Lung (tissue), 12 donors: ENCODE data around the gene PLP1. TPM values are rescaled to one million over a fixed set of nuclear protein-coding genes. Genes with fewer than 3 reads are reported as not detected.

Experiments used
- ATAC-seq: fragments of 200-7000 bp; cut with Tn5 transposase; one replicate; pipeline ENCODE4 v1.9.1; 2020; ENCODE audit warnings: moderate number of reproducible peaks; ENCODE audit not compliant: insufficient read depth, low FRiP score
- DNase-seq, 3 donors: peaks; one replicate each; pipeline ENCODE4 v3.0.0-alpha.2; 2013 to 2017
- H3K27ac ChIP-seq, 2 donors: one replicate each; pipeline ENCODE4 v1.5.1; 2013; ENCODE audit warnings: mild to moderate bottlenecking in 2 of 2, moderate library complexity in 2 of 2, control low read depth in 1 of 2, inconsistent platforms in 1 of 2, low read depth in 1 of 2, low read length in 1 of 2
- H3K27me3 ChIP-seq, 3 donors: one replicate each; pipeline ENCODE4 v1.5.1; 2013; ENCODE audit warnings: low read length in 2 of 3; ENCODE audit not compliant: control insufficient read depth in 3 of 3, insufficient read depth in 3 of 3
- H3K36me3 ChIP-seq, 4 donors: one replicate each; pipeline ENCODE4 v1.5.1; 2013; ENCODE audit warnings: low read length in 4 of 4, mild to moderate bottlenecking in 1 of 4, moderate library complexity in 1 of 4; ENCODE audit not compliant: control insufficient read depth in 4 of 4, insufficient read depth in 4 of 4
- H3K4me1 ChIP-seq, 5 donors: one replicate each; pipeline ENCODE4 v1.5.1; 2013; ENCODE audit warnings: low read length in 5 of 5, mild to moderate bottlenecking in 2 of 5, moderate library complexity in 1 of 5; ENCODE audit not compliant: control insufficient read depth in 5 of 5, insufficient read depth in 5 of 5
- H3K4me3 ChIP-seq: one replicate; pipeline ENCODE4 v1.5.1; 2013; ENCODE audit warnings: mild to moderate bottlenecking, control low read depth, moderate library complexity
- H3K9ac ChIP-seq, 2 donors: one replicate each; pipeline ENCODE4 v1.5.1; 2013; ENCODE audit warnings: low read length in 2 of 2, control low read depth in 1 of 2; ENCODE audit not compliant: insufficient read depth in 1 of 2
- H3K9me3 ChIP-seq, 4 donors: one replicate each; pipeline ENCODE4 v1.5.1; 2013; ENCODE audit warnings: low read length in 3 of 4, mild to moderate bottlenecking in 1 of 4, moderate library complexity in 1 of 4; ENCODE audit not compliant: control insufficient read depth in 4 of 4, insufficient read depth in 3 of 4
- CTCF ChIP-seq: IDR thresholded peaks from 2 replicates; pipeline ENCODE4 v1.5.1; 2012; ENCODE audit warnings: mild to moderate bottlenecking; ENCODE audit errors: control extremely low read depth, extremely low read depth
- WGBS, 2 donors: extraction: QIAGEN DNeasy Blood & Tissue Kit; methylation state at CpG; one replicate each; pipeline ENCODE4 v1.1.7; 2013; 5-methylcytosine and 5-hydroxymethylcytosine counted together
- polyA plus RNA-seq, 2 donors: library from polyadenylated mRNA; stranded (reverse); fragments of 200-250 nt; gene quantifications; one replicate each; pipeline ENCODE4 v1.2.1, GENCODE V29; 2013
- total RNA-seq, 2 donors: library from RNA; depleted of rRNA in 1 of 2; stranded (reverse); fragments of >200 nt in 1 of 2; gene quantifications; one replicate each; pipeline ENCODE4 v1.2.1, GENCODE V29; 2014 to 2021
- donor health status: control.
- donor health status: control.
- donor health status: Bipolar disorder and iron deficiency.
- donor health status: healthy.
- donor health status: DM: yes; HTN: yes; CAD: no.

Gene PLP1
- total and polyA plus RNA-seq, 4 donors, result 0.06 to 9.3 (median 0.34) TPM

DNA sequence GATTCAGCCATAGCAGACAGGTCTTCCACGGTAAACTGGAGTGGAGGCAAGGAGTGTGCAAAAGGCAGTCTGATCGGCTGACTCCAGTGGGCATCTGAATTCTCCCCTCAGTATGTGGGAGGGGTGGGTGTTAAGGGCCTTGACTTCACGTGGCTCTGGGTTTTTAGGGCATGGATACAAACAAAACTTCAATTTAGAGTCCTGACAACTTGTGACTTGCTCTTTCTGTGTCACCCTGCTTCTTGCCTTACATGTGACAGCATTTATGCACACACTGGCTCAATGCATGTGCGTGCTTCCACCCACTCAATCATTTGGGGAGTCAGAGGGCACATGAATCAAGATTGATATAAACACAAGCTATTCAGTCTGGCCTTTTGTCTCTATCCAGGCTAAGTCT, 17.5 kb downstream of the PLP1 start:
- Histone ChIP-seq H3K4me1 (no peaks in the 10 kb centered on the region), H3K27me3 (peaks cover 0 to 44% (median 12%) of the 10 kb centered on the region in 3 donors), H3K4me3 (no peak overlapping the region), H3K9me3 (peaks cover 0 to 2% (median 0%) of the 10 kb centered on the region in 4 donors), H3K9ac (no peak overlapping the region), H3K36me3 (no peaks in the 10 kb centered on the region), H3K27ac (no peak overlapping the region)
- ATAC-seq (no peak), DNase-seq (no peak)
- WGBS, 2 donors, result 68 to 83% methylated on average over 3 to 4 of the region's 4 CpGs
- TF ChIP-seq CTCF, result no peak

DNA sequence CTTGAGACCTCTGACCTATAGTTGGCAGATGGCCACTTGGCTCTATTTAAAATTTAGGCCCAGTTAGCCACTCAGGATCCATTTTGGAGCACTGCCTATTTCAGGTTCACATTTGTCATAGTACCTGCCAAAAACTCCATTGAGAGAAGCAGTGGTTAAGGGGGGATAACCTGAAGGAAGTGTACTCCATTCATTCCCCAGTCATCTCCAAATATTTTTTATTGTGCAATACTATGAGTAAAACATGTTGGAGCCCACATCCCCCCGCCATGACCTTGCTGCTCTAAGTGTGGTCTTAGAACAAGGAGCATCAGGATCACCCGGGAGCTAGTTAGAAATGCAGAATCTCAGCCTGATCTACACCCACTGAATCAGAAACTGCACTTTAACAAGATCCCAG, 21.1 kb downstream of the PLP1 start:
- Histone ChIP-seq H3K4me3 (no peak overlapping the region), H3K9ac (no peak overlapping the region), H3K27me3 (peaks cover 0 to 41% (median 14%) of the 10 kb centered on the region in 3 donors), H3K9me3 (peaks cover 0 to 2% (median 0%) of the 10 kb centered on the region in 4 donors), H3K36me3 (no peaks in the 10 kb centered on the region), H3K4me1 (no peaks in the 10 kb centered on the region), H3K27ac (no peak overlapping the region)
- DNase-seq (no peak), ATAC-seq (no peak)
- WGBS, 2 donors, result 77 to 88% methylated on average over 2 of the region's 2 CpGs
- no peak for TF ChIP-seq CTCF

DNA sequence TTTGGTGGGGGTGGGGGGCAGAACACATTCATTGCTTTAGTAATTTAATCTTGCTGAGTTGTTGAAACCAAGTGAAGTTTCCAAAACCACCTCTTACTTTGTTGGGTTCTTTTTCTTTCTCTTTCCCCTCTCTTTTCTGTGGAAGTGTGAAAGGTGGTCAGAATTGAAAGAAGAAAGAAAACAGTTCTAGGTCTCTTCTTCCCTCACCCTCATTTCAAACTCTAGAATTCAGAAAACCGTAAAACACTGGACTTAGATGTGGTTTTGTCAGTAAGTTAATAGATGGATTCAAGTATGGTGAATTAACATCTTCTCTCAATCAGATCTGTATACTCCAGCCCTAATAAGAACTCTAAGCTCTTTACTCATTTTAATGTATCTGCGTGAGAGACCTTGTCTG, 23.7 kb downstream of the PLP1 start:
- no peak for TF ChIP-seq CTCF
- DNase-seq, result no peak
- Histone ChIP-seq H3K27me3 (peaks cover 0 to 33% (median 5%) of the 10 kb centered on the region in 3 donors), H3K9ac (no peak overlapping the region), H3K27ac (no peak overlapping the region), H3K4me3 (no peak overlapping the region), H3K4me1 (no peaks in the 10 kb centered on the region), H3K9me3 (peaks cover 0 to 2% (median 0%) of the 10 kb centered on the region in 4 donors), H3K36me3 (no peaks in the 10 kb centered on the region)
- 77 to 95% methylated on average over 2 of the region's 2 CpGs for WGBS, 2 donors
- ATAC-seq, result no peak

- DNase-seq (no peak), ATAC-seq (no peak)
- Histone ChIP-seq H3K36me3 (no peaks in the 10 kb centered on the region), H3K9ac (no peak overlapping the region), H3K9me3 (no peaks in the 10 kb centered on the region), H3K4me1 (no peaks in the 10 kb centered on the region), H3K27me3 (peaks cover 4 to 46% (median 16%) of the 10 kb centered on the region in 3 donors), H3K4me3 (no peak overlapping the region), H3K27ac (no peak overlapping the region)
- TF ChIP-seq CTCF, result no peak
These were observed 29.2 kb downstream of the PLP1 start for GRCh38 chrX:103805860-103806259.
